K562 (cell line): Measurements from ENCODE around the gene SPACA9. TPM values are rescaled to one million over a fixed set of nuclear protein-coding genes. Genes with fewer than 3 reads are reported as not detected.
A peak's percentile ranks its signal among the peaks of the same experiment; 100 is the strongest.

Experiments
- DNMT1 ChIP-seq: fragments of 450-650 bp; IDR thresholded peaks from 2 replicates; pipeline ENCODE4 v1.6.1; 2016; ENCODE audit warnings: antibody characterized with exemption, mild to moderate bottlenecking
- GATAD2B ChIP-seq: fragments of 450-650 bp; IDR thresholded peaks from 2 replicates; pipeline ENCODE4 v1.6.1; 2017; ENCODE audit warnings: mild to moderate bottlenecking, borderline replicate concordance
- HDAC8 ChIP-seq: fragments of 450-650 bp; IDR thresholded peaks from 2 replicates; pipeline ENCODE4 v1.6.1; 2016; ENCODE audit warnings: mild to moderate bottlenecking, missing genetic modification characterization, moderate library complexity, missing compliant biosample characterization
- MAZ ChIP-seq, 2 experiments: fragments of 450-650 bp in 1 of 2; sonication (generic) in 1 of 2; formaldehyde crosslinking; IDR thresholded peaks in 1 of 2; conservative IDR thresholded peaks in 1 of 2; 2 replicates each; pipeline versions ENCODE4 v1.4.0 to v1.5.0; 2020; ENCODE audit warnings: mild to moderate bottlenecking in 1 of 2, missing genetic modification reagents in 1 of 2
- NCOA4 ChIP-seq: fragments of 450-650 bp; IDR thresholded peaks from 2 replicates; pipeline ENCODE4 v1.6.1; 2018; ENCODE audit warnings: mild to moderate bottlenecking; ENCODE audit not compliant: partially characterized antibody
- NFIC ChIP-seq: fragments of 450-650 bp; IDR thresholded peaks from 2 replicates; pipeline ENCODE4 v1.6.1; 2017; ENCODE audit warnings: mild to moderate bottlenecking, inconsistent platforms
- PCBP1 ChIP-seq: fragments of 200-400 bp; formaldehyde crosslinking; IDR thresholded peaks from 2 replicates; pipeline ENCODE4 v1.6.1; 2018; ENCODE audit warnings: mild to moderate bottlenecking, low read depth, low read length; ENCODE audit not compliant: poor library complexity, severe bottlenecking
- PHF20 ChIP-seq: fragments of 450-650 bp; IDR thresholded peaks from 2 replicates; pipeline ENCODE4 v1.6.1; 2018; ENCODE audit not compliant: partially characterized antibody
- POLR2A ChIP-seq: fragments of 450-650 bp; conservative IDR thresholded peaks from 2 replicates; pipeline ENCODE4 v1.6.1; 2016
- SUPT5H ChIP-seq: fragments of 450-650 bp; IDR thresholded peaks from 2 replicates; pipeline ENCODE4 v1.6.1; 2016
- TFAM ChIP-seq: fragments of 250-450 bp; sonication (Bioruptor Pico); conservative IDR thresholded peaks from 2 replicates; pipeline ENCODE4 v1.5.0; 2021; ENCODE audit warnings: mild to moderate bottlenecking, moderate library complexity
- ZKSCAN1 ChIP-seq: fragments of 150-350 bp; IDR thresholded peaks from 2 replicates; pipeline ENCODE4 v1.6.1; 2016; ENCODE audit warnings: low read depth, low read length
- ZNF124 ChIP-seq: sonication (generic); formaldehyde crosslinking; IDR thresholded peaks from 2 replicates; pipeline ENCODE4 v1.8.1; 2022; ENCODE audit warnings: missing genetic modification reagents
- ZNF146 ChIP-seq: IDR thresholded peaks from one replicate; pipeline ENCODE4 v1.6.1; 2018; ENCODE audit warnings: missing compliant biosample characterization; ENCODE audit not compliant: unreplicated experiment
- ZNF668 ChIP-seq: fragments of 250-450 bp; sonication (Bioruptor Pico); IDR thresholded peaks from 2 replicates; pipeline ENCODE4 v1.8.0; 2022; ENCODE audit warnings: mild to moderate bottlenecking, inconsistent platforms
- polyA plus RNA-seq, 8 experiments: library from polyadenylated mRNA; depleted of rRNA in 4 of 8; stranded (reverse) in 5 of 8; unstranded in 3 of 8; fragments of >200 nt; fragmentation: Nextera tagmentation in 2 of 8; fragmentation: Illumina TruSeq in 1 of 8; extraction: Ambion mirVana in 2 of 8; extraction: Trizol in 1 of 8; gene quantifications; 2 replicates each; pipeline versions ENCODE4 v1.2.1 to v1.2.3, GENCODE V29; 2011 to 2014; ENCODE audit warnings: inconsistent platforms in 1 of 8, missing spikeins in 1 of 8
- total RNA-seq, 7 experiments: library from RNA; depleted of rRNA in 6 of 7; stranded (reverse); fragments of >200 nt in 6 of 7; fragmentation: Illumina TruSeq in 2 of 7; extraction: Trizol in 2 of 7; gene quantifications; 2 replicates each; pipeline versions ENCODE4 v1.2.1 to v1.2.3, GENCODE V29; 2011 to 2021; ENCODE audit warnings: low replicate concordance in 1 of 7
- TF ChIP-seq, protein P1 (sequence below), 2 experiments: IDR thresholded peaks in 1 of 2; conservative IDR thresholded peaks in 1 of 2; 2 replicates each; pipeline ENCODE4 v1.6.1; 2016; ENCODE audit warnings: low read depth in 2 of 2, mild to moderate bottlenecking in 1 of 2, missing compliant biosample characterization in 1 of 2, missing genetic modification characterization in 1 of 2, moderate library complexity in 1 of 2
- TF ChIP-seq, protein P2 (sequence below): fragments of 200-800 bp; sonication (Bioruptor generic); IDR thresholded peaks from 2 replicates; pipeline ENCODE4 v1.6.1; 2017; ENCODE audit warnings: missing genetic modification characterization, missing compliant biosample characterization
- TF ChIP-seq, protein P3 (sequence below): fragments of 450-650 bp; IDR thresholded peaks from 2 replicates; pipeline ENCODE4 v1.6.1; 2017; ENCODE audit warnings: antibody characterized with exemption
- TF ChIP-seq, protein P4 (sequence below): IDR thresholded peaks from 2 replicates; pipeline ENCODE4 v1.6.1; 2011; ENCODE audit not compliant: insufficient read length; ENCODE audit errors: extremely low read depth
- TF ChIP-seq, protein P5 (sequence below): sonication (generic); formaldehyde crosslinking; IDR thresholded peaks from 2 replicates; pipeline ENCODE4 v1.8.0; 2022; ENCODE audit warnings: missing genetic modification reagents, mild to moderate bottlenecking, moderate library complexity, borderline replicate concordance

SPACA9 gene
- total and polyA plus RNA-seq, 9 of the 15 experiments (the other 6 are each of a cell fraction or from before 2014, with no cell fraction given): 0.06 to 0.51 (median 0.36) TPM

DNA sequence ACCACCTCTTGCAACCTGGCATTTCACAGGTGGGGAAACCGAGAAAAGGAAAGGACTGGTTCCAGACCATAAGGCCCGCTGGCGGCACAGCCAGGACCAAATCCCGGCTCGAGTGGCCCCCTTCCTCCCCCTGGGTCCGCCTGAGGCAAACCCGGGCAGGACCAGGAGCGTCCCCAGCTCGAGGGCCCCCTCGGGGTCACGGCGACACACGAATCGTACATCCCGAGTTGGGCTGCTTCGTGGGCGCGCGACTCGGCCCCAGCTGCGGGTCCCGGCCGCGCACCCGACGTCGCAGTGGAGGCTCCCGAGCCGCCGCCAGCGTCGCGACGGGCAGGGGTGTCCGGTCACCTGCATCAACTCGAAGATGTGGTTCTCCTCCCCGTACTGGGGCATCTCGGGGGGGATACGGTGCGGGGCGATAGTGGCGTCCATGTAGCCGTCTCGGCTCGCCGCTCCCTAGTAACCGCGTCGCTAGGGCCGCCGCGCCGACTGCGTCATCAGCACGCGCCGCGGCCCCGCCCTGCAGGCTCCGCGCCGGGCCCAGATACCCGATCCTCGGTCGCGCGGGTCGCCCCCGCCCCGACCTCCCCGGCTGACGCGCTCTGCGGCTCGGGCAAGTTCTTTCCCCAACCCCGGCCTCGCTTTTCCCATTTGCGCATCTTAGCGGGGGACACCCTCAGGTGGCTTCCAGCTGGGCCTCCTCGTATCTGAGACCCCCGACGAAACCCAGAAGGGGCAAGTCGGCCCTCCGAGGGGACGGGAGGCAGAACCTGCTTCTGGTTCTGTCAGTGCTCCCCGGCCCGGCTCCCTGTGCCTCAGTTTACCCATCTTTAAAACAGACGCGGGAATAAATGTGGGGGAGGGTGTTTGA lies 639 bp upstream of the SPACA9 start, which contains the start of gene AK8 (continued):
- TF ChIP-seq, protein P1, sequence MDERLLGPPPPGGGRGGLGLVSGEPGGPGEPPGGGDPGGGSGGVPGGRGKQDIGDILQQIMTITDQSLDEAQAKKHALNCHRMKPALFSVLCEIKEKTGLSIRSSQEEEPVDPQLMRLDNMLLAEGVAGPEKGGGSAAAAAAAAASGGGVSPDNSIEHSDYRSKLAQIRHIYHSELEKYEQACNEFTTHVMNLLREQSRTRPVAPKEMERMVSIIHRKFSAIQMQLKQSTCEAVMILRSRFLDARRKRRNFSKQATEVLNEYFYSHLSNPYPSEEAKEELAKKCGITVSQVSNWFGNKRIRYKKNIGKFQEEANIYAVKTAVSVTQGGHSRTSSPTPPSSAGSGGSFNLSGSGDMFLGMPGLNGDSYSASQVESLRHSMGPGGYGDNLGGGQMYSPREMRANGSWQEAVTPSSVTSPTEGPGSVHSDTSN (CRISPR knock-in tag; IDR thresholded peaks at IDR 0.05; ENCODE audit: low read depth): no peak
- TF ChIP-seq, protein P1 (tag; conservative IDR thresholded peaks at IDR 0.05; ENCODE audit: low read depth): no peak
- TF ChIP-seq PHF20 (peak; percentile 87), ZNF146 (no peak), NFIC (peak; percentile 90), ZNF668 (no peak), GATAD2B (no peak), HDAC8 (no peak), MAZ (CRISPR knock-in tag; conservative IDR thresholded peaks at IDR 0.05 in 1 of 2, IDR thresholded peaks at IDR 0.05 in 1 of 2) (peak; percentile 99), TFAM (CRISPR knock-in tag) (no peak), POLR2A (peak; percentile 54), ZKSCAN1 (no peak; the same call in 1 of the 2 replicates), SUPT5H (peak; percentile 54), NCOA4 (no peak), ZNF124 (CRISPR knock-in tag) (no peak), DNMT1 (no peak), PCBP1 (peak; percentile 94)
- TF ChIP-seq, protein P2, sequence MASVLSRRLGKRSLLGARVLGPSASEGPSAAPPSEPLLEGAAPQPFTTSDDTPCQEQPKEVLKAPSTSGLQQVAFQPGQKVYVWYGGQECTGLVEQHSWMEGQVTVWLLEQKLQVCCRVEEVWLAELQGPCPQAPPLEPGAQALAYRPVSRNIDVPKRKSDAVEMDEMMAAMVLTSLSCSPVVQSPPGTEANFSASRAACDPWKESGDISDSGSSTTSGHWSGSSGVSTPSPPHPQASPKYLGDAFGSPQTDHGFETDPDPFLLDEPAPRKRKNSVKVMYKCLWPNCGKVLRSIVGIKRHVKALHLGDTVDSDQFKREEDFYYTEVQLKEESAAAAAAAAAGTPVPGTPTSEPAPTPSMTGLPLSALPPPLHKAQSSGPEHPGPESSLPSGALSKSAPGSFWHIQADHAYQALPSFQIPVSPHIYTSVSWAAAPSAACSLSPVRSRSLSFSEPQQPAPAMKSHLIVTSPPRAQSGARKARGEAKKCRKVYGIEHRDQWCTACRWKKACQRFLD (CRISPR knock-in tag): 0 out of 2 replicates have a peak, but pooled peaks have one; percentile 53
- TF ChIP-seq, protein P3, sequence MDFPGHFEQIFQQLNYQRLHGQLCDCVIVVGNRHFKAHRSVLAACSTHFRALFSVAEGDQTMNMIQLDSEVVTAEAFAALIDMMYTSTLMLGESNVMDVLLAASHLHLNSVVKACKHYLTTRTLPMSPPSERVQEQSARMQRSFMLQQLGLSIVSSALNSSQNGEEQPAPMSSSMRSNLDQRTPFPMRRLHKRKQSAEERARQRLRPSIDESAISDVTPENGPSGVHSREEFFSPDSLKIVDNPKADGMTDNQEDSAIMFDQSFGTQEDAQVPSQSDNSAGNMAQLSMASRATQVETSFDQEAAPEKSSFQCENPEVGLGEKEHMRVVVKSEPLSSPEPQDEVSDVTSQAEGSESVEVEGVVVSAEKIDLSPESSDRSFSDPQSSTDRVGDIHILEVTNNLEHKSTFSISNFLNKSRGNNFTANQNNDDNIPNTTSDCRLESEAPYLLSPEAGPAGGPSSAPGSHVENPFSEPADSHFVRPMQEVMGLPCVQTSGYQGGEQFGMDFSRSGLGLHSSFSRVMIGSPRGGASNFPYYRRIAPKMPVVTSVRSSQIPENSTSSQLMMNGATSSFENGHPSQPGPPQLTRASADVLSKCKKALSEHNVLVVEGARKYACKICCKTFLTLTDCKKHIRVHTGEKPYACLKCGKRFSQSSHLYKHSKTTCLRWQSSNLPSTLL: no peak
- TF ChIP-seq, protein P4, sequence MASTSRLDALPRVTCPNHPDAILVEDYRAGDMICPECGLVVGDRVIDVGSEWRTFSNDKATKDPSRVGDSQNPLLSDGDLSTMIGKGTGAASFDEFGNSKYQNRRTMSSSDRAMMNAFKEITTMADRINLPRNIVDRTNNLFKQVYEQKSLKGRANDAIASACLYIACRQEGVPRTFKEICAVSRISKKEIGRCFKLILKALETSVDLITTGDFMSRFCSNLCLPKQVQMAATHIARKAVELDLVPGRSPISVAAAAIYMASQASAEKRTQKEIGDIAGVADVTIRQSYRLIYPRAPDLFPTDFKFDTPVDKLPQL: no peak
- TF ChIP-seq, protein P5, sequence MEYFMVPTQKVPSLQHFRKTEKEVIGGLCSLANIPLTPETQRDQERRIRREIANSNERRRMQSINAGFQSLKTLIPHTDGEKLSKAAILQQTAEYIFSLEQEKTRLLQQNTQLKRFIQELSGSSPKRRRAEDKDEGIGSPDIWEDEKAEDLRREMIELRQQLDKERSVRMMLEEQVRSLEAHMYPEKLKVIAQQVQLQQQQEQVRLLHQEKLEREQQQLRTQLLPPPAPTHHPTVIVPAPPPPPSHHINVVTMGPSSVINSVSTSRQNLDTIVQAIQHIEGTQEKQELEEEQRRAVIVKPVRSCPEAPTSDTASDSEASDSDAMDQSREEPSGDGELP (CRISPR knock-in tag): peak; percentile 38; the same call in 1 of the 2 replicates
